Measurements from ENCODE around the gene FRMD3.

FRMD3 gene

GRCh38 chr9:83355024-83355444, 183.2 kb downstream of the FRMD3 start:
- H3K27me3 ChIP-seq (ENCODE audit: control insufficient read depth, insufficient read depth, low read length, poor library complexity, severe bottlenecking) = no peaks in the 10 kb centered on the region
- no peaks in the 10 kb centered on the region for H3K9me3 ChIP-seq (ENCODE audit: control insufficient read depth, low read length)
- H3K4me3 ChIP-seq (ENCODE audit: insufficient read depth, low read depth, low read length) = no peak overlapping the region
- no peaks in the 10 kb centered on the region for H3K36me3 ChIP-seq (ENCODE audit: control insufficient read depth, insufficient read depth, low read length)
- H3K4me1 ChIP-seq (ENCODE audit: control insufficient read depth, insufficient read depth, low read length) = no peaks in the 10 kb centered on the region
- H3K27ac ChIP-seq (ENCODE audit: insufficient read depth, low read depth, low read length, poor library complexity, severe bottlenecking) = no peak overlapping the region
- WGBS, 2 experiments = 86 to 87% methylated on average over 4 of the region's 4 CpGs

DNA sequence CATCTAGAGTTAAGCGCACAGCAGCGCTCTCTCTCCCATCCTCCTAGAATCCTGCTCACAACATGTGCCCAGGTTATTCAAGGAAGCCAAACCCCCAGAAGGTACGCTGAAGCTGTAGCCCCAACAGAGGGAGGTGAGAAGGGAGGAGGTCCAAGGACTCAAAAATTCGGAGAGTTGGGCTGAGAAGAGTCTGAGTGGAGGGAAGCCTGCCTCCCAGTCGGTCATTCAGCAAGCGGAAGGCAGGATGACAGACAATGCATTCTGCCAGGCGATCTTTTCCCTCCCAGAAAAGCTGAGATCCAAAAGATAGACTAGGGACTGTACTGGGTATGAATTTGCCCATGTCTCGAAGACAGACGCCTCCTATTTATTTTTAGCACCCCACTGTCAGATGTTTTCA, 189.2 kb downstream of the FRMD3 start:
- Histone ChIP-seq H3K27me3 (ENCODE audit: control insufficient read depth, insufficient read depth, low read length, poor library complexity, severe bottlenecking) (no peaks in the 10 kb centered on the region), H3K27ac (ENCODE audit: insufficient read depth, low read depth, low read length, poor library complexity, severe bottlenecking) (no peak overlapping the region), H3K9me3 (ENCODE audit: control insufficient read depth, low read length) (no peaks in the 10 kb centered on the region), H3K36me3 (ENCODE audit: control insufficient read depth, insufficient read depth, low read length) (no peaks in the 10 kb centered on the region), H3K4me1 (ENCODE audit: control insufficient read depth, insufficient read depth, low read length) (peaks cover 5% of the 10 kb centered on the region), H3K4me3 (ENCODE audit: insufficient read depth, low read depth, low read length) (no peak overlapping the region)
- WGBS, 2 experiments = 84% methylated on average over 9 of the region's 9 CpGs

- Histone ChIP-seq H3K4me3 (ENCODE audit: insufficient read depth, low read depth, low read length) (no peak overlapping the region), H3K27ac (ENCODE audit: insufficient read depth, low read depth, low read length, poor library complexity, severe bottlenecking) (no peak overlapping the region), H3K9me3 (ENCODE audit: control insufficient read depth, low read length) (no peaks in the 10 kb centered on the region), H3K27me3 (ENCODE audit: control insufficient read depth, insufficient read depth, low read length, poor library complexity, severe bottlenecking) (no peaks in the 10 kb centered on the region), H3K36me3 (ENCODE audit: control insufficient read depth, insufficient read depth, low read length) (no peaks in the 10 kb centered on the region), H3K4me1 (ENCODE audit: control insufficient read depth, insufficient read depth, low read length) (peaks cover 5% of the 10 kb centered on the region)
- WGBS, 2 experiments = 93 to 100% methylated on average over 2 of the region's 2 CpGs
Measured at GRCh38 chr9:83346655-83347420, 191.4 kb downstream of the FRMD3 start.

GRCh38 chr9:83343366-83343999, 194.7 kb downstream of the FRMD3 start:
- Histone ChIP-seq H3K27ac (ENCODE audit: insufficient read depth, low read depth, low read length, poor library complexity, severe bottlenecking) (no peak overlapping the region), H3K36me3 (ENCODE audit: control insufficient read depth, insufficient read depth, low read length) (no peaks in the 10 kb centered on the region)

DNA sequence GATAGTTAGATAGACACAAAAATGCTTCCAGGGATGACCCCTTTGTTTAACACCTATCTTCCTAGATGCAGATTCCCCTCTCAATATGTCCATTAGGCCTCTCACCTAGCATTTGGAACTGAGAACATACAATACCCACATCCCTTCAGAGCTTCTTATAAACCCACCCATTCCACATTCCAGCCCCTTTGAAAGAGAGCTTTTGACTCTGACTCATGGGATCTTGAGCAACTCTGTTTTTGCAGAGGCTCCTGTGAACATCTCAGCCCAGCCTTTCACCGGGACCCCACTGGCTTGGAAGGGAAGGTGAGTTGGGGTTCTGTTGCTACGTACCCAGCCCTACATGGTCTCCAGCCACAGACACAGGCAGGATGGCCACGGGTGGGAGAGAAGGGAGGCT, 195.5 kb downstream of the FRMD3 start:
- no peak overlapping the region for H3K4me3 ChIP-seq (ENCODE audit: insufficient read depth, low read depth, low read length)
- no peak overlapping the region for H3K27ac ChIP-seq (ENCODE audit: insufficient read depth, low read depth, low read length, poor library complexity, severe bottlenecking)
- H3K9me3 ChIP-seq (ENCODE audit: control insufficient read depth, low read length) = no peaks in the 10 kb centered on the region
- H3K4me1 ChIP-seq (ENCODE audit: control insufficient read depth, insufficient read depth, low read length) = no peaks in the 10 kb centered on the region
- 90 to 95% methylated on average over 3 of the region's 3 CpGs for WGBS, 2 experiments
- no peaks in the 10 kb centered on the region for H3K36me3 ChIP-seq (ENCODE audit: control insufficient read depth, insufficient read depth, low read length)
- no peaks in the 10 kb centered on the region for H3K27me3 ChIP-seq (ENCODE audit: control insufficient read depth, insufficient read depth, low read length, poor library complexity, severe bottlenecking)

More at GRCh38 chr9:83343366-83343999, 194.7 kb downstream of the FRMD3 start:
- Histone ChIP-seq H3K9me3 (ENCODE audit: control insufficient read depth, low read length) (no peaks in the 10 kb centered on the region), H3K4me1 (ENCODE audit: control insufficient read depth, insufficient read depth, low read length) (no peaks in the 10 kb centered on the region), H3K4me3 (ENCODE audit: insufficient read depth, low read depth, low read length) (no peak overlapping the region), H3K27me3 (ENCODE audit: control insufficient read depth, insufficient read depth, low read length, poor library complexity, severe bottlenecking) (no peaks in the 10 kb centered on the region)
- WGBS, 2 experiments = 91 to 93% methylated on average over 10 of the region's 10 CpGs

- Histone ChIP-seq H3K4me1 (ENCODE audit: control insufficient read depth, insufficient read depth, low read length) (no peaks in the 10 kb centered on the region), H3K36me3 (ENCODE audit: control insufficient read depth, insufficient read depth, low read length) (no peaks in the 10 kb centered on the region), H3K27me3 (ENCODE audit: control insufficient read depth, insufficient read depth, low read length, poor library complexity, severe bottlenecking) (no peaks in the 10 kb centered on the region), H3K27ac (ENCODE audit: insufficient read depth, low read depth, low read length, poor library complexity, severe bottlenecking) (no peak overlapping the region), H3K4me3 (ENCODE audit: insufficient read depth, low read depth, low read length) (no peak overlapping the region), H3K9me3 (ENCODE audit: control insufficient read depth, low read length) (no peaks in the 10 kb centered on the region)
- WGBS, 2 experiments = 89 to 96% methylated on average over 3 of the region's 3 CpGs
Measured at GRCh38 chr9:83342006-83342405, 196.2 kb downstream of the FRMD3 start.

DNA sequence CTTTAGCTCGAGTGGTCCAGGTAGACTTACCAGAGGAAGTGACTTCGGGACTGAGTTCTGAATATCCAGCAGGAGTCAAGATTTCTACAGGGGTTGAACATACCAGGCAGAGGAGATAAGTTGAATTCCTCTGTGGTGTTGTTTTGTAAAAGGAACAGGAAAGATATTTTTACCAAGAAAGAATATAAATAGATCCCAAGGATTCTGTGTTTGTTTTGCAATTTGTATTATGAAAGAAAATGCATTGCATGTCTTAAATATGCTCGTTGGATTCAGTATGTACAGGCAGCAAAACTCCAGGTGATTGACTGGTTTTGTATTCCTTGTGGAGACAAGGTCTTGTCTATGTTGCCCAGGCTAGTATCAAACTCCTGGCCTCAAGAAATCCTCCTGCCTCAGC, 197.8 kb downstream of the FRMD3 start:
- no peak overlapping the region for H3K4me3 ChIP-seq (ENCODE audit: insufficient read depth, low read depth, low read length)
- no peak overlapping the region for H3K27ac ChIP-seq (ENCODE audit: insufficient read depth, low read depth, low read length, poor library complexity, severe bottlenecking)
- H3K36me3 ChIP-seq (ENCODE audit: control insufficient read depth, insufficient read depth, low read length) = no peaks in the 10 kb centered on the region
- no peaks in the 10 kb centered on the region for H3K4me1 ChIP-seq (ENCODE audit: control insufficient read depth, insufficient read depth, low read length)
- no peaks in the 10 kb centered on the region for H3K9me3 ChIP-seq (ENCODE audit: control insufficient read depth, low read length)
- no peaks in the 10 kb centered on the region for H3K27me3 ChIP-seq (ENCODE audit: control insufficient read depth, insufficient read depth, low read length, poor library complexity, severe bottlenecking)
- 91 to 92% methylated on average over 3 of the region's 3 CpGs for WGBS, 2 experiments

DNA sequence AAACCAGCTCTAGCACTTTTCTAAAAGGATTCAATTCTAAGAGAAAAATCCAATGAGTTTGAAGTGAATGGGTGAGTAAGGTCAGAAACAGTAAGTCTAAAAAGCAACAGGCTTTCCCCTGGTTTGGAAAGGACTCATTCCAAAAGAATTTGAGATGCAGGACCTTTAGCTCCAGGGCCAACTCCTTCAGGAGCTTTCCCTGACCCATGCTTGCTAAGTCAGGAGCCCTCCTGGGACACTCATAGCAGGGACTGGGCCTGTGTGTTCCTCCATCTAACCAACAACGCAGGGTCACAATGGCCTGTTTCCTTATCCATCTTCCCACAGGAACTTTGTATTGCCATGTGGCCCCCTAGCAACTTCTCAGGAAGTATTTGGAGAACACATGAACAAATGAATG, 198.8 kb downstream of the FRMD3 start:
- Histone ChIP-seq H3K27me3 (ENCODE audit: control insufficient read depth, insufficient read depth, low read length, poor library complexity, severe bottlenecking) (no peaks in the 10 kb centered on the region), H3K4me3 (ENCODE audit: insufficient read depth, low read depth, low read length) (no peak overlapping the region), H3K9me3 (ENCODE audit: control insufficient read depth, low read length) (no peaks in the 10 kb centered on the region), H3K36me3 (ENCODE audit: control insufficient read depth, insufficient read depth, low read length) (no peaks in the 10 kb centered on the region), H3K4me1 (ENCODE audit: control insufficient read depth, insufficient read depth, low read length) (no peaks in the 10 kb centered on the region), H3K27ac (ENCODE audit: insufficient read depth, low read depth, low read length, poor library complexity, severe bottlenecking) (no peak overlapping the region)
- WGBS, 2 experiments = 94 to 96% methylated on average over 1 of the region's 1 CpG

- Histone ChIP-seq H3K36me3 (ENCODE audit: control insufficient read depth, insufficient read depth, low read length) (no peaks in the 10 kb centered on the region), H3K9me3 (ENCODE audit: control insufficient read depth, low read length) (no peaks in the 10 kb centered on the region), H3K27me3 (ENCODE audit: control insufficient read depth, insufficient read depth, low read length, poor library complexity, severe bottlenecking) (no peaks in the 10 kb centered on the region), H3K4me3 (ENCODE audit: insufficient read depth, low read depth, low read length) (no peak overlapping the region), H3K4me1 (ENCODE audit: control insufficient read depth, insufficient read depth, low read length) (no peaks in the 10 kb centered on the region), H3K27ac (ENCODE audit: insufficient read depth, low read depth, low read length, poor library complexity, severe bottlenecking) (no peak overlapping the region)
- WGBS, 2 experiments = 79 to 82% methylated on average over 1 of the region's 1 CpG
Measured at GRCh38 chr9:83336706-83337105, 201.5 kb downstream of the FRMD3 start.

- 16 to 19% methylated on average over 4 of the region's 4 CpGs for WGBS, 2 experiments
- no peaks in the 10 kb centered on the region for H3K36me3 ChIP-seq (ENCODE audit: control insufficient read depth, insufficient read depth, low read length)
- no peak overlapping the region for H3K27ac ChIP-seq (ENCODE audit: insufficient read depth, low read depth, low read length, poor library complexity, severe bottlenecking)
- H3K4me3 ChIP-seq (ENCODE audit: insufficient read depth, low read depth, low read length) = no peak overlapping the region
- H3K4me1 ChIP-seq (ENCODE audit: control insufficient read depth, insufficient read depth, low read length) = no peaks in the 10 kb centered on the region
- no peaks in the 10 kb centered on the region for H3K9me3 ChIP-seq (ENCODE audit: control insufficient read depth, low read length)
- H3K27me3 ChIP-seq (ENCODE audit: control insufficient read depth, insufficient read depth, low read length, poor library complexity, severe bottlenecking) = no peaks in the 10 kb centered on the region
Measured at GRCh38 chr9:83334320-83334719, 203.9 kb downstream of the FRMD3 start.
